HG03378 (cell line): ENCODE data around the gene CLEC4M.
"Not testable (repeated sequence)": the region's sequence is repeated elsewhere in the genome, so short reads cannot be mapped to it uniquely, and the experiment has no call there.

Experiments
- ATAC-seq: cut with Tn5 transposase; IDR thresholded peaks from one replicate; pipeline ENCODE4 v1.9.1; 2021; ENCODE audit warnings: mild to moderate bottlenecking, moderate library complexity; ENCODE audit not compliant: unreplicated experiment

CLEC4M gene

DNA sequence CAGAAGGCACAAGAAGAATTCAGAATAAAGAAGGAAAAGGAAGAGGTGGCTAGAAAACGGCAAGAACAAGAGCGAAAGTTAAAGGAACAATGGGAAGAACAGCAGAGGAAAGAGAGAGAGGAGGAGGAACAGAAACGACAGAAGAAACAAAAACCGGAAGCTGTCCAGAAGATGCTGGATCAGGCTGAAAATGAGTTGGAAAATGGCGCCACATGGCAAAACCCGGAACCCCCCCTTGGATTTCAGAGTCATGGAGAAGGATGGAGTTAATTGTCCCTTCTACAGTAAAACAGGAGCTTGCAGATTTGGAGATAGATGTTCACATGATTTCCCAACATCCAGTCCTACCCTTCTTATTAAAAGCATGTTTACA is 22.4 kb upstream of the CLEC4M start:
- no peak for ATAC-seq

DNA sequence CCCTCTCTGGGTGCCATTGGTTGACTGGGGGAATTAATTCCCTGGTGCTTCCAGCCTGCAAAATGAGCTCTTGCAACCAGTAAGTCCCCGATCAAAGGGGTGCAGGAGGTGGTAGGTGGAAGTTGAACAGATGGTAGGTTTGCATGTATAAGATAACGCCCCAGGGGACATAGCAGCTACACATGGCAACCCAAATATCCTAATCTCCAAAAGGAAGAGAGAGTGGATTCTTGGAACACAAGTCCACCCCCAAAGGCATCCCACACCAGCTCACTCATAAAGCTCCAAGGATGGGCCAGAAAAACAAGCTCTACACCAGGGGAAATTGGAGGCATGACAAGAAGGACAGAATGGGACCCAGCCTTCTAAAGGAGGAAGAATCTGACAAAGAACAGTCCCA is 20.5 kb upstream of the CLEC4M start:
- no peak for ATAC-seq

DNA sequence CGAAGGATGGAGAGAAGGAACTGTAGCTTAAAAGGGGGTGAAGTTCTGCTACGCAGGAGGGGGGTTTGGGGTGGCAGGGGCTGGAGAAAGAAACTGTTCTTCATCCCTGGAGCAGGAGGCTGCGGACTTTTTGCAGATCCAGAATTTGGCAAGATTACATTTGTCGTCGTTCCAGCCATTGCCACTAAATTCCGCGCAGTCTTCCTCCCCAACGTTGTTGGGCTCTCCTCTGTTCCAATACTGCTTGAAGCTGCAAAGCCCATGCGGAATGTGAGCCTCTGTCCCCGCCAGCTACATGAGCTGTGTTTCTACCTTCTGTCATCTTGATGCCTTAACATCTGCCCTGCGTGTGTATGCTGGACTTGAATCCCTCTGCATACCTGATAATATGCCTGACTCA is 20.1 kb upstream of the CLEC4M start:
- ATAC-seq, result no peak

DNA sequence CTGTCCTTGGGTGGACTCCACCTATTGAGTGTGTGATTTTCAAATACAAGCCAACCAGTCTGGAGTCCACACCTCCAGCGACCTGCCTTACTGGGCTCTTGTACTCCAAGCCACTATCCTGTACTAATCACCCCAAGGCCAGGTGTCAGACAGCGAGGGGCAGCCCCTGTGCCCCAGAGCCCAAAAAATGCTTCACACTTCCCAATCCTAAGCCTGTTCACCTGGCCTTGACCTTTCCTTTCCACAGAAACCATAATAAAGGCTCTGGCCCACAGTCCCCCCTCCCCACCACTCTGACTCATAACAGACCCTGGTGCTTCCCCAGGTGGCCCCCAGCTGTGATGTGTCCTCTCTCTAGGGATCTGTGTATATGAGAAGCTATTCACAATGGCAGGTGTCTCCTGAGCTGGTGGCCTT is 19.6 kb upstream of the CLEC4M start:
- no peak for ATAC-seq

DNA sequence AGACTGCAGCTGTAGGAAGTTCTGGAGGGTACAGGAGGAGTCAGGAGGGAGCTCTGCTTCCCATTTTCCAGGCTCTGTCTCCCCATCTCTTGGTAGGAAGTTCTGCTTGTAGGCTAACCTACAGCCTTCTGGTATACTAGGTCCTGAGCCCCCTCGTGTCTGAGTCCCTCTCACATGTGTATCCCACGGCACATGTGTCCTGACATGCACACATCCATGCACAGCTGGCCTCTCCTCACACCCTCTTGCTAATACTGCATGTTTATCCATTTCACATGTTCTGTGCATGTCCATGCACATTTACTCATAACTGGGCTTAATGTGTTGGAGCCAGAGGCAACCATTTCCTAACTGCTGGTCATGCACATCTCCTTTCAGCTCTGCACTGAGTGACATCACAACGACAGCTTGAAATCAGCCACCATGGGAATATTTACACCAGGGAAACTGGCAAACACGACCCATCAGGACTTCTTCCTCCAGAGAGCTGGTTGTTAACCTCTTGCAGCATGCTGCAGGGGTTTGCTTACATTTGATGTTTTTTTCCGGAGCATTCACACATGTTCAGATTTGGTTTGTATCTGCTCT is 18.8 kb upstream of the CLEC4M start:
- ATAC-seq, result no peak

DNA sequence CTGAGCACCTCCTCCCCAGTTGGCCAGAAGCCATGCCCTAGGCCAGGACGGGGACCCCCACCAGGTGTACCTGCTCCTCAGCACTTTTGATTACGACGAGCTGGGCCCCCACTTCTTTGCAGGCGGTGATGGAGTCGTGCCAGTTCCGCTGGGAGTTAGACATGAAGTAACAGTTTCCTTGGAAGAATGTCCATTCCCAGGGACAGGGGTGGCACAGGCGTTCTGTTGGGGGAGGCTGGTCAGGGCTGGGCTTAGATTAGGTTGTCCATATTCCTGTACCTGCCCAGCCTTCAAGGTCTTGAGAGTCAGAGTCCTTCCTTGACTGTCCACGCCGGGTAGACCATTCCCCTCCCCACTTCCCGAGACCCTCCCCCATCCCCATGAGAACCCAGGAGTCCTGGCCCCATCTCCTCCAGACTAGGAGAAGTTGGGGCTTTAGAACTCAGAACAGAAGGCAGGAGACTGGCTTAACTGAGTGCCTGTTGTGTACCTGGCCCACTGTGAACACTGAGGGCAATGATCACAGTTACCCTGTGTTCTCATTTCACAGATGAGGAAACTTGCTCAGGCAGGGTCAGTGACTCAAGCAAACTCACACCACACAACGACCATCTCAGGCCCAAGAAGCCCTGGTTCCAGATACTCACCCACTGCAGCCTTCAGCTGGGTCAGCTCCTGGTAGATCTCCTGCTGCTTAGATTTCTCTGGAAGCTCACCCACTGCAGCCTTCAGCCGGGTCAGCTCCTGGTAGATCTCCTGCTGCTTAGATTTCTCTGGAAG is 18.0 kb upstream of the CLEC4M start:
- ATAC-seq, result no peak

DNA sequence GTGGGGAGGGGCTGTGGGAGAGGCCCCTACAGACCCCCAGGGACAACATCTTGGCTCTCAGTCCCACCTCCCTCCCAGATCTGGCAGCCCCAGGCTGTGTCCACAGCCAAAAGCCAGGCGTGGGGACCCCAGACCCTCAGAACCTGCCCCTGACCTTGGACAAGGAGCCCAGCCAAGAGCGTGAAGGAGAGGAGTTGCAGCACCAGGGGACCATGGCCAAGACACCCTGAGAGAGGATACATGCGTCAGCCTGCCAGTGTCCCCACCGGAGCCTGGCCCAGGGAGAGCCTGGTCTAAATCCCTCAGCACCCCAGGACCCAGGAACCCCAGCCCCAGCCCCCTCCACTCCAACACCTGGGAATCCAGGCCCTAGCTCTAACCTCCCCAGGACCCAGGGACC is 16.7 kb upstream of the CLEC4M start:
- ATAC-seq, result not testable (repeated sequence)

DNA sequence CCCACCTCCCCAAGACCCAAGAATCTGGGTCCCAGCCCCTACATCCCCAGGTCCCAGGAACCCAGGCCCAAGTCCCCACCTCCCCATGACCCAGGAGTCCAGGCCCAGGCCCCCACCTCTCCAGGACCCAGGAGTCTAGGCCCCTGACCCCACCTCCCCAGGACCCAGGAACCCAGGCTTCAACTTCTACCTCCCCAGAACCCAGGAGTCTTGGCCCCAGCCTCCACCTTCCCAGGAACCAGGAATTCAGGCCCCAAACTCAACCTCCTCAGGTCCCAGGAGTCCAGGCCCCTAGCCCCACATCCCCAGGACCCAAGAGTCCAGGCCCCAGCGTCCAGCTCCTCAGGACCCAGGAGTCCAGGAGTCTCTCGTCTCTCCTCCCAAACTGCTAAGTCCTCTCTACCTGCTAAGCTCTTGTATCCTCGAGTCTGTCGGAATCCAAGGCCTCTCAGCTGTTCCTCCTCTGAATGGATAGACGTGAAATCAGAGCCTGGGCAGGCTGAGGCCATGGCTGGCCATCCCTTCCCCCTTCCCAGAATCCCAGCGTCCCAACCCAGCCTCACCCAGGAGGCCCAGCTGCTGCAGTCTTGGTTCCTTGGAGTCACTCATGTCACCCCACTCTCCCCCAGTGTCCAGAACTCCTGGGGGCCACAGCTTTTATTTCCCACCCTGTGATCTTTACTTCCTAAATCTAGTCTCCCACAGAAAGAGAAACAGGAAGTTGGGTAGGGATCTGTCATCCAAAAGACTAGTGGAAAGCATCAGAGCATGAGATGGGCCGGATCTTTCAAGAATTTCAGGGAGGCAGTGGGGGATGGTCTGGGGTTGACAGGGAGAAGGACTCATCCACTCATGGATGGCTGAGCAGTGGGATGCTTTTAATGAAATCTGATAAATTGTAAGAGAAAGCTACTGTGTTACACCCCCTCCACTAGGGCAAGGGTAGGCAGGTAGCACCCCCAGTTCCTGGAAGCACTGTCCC is 15.8 kb upstream of the CLEC4M start, which contains the start of gene CD209:
Gene CD209 (minus strand): TSS at position 632 of the 982 bp plus-strand sequence. CDS start 23 bp downstream, at position 609.
- ATAC-seq, result no peak

DNA sequence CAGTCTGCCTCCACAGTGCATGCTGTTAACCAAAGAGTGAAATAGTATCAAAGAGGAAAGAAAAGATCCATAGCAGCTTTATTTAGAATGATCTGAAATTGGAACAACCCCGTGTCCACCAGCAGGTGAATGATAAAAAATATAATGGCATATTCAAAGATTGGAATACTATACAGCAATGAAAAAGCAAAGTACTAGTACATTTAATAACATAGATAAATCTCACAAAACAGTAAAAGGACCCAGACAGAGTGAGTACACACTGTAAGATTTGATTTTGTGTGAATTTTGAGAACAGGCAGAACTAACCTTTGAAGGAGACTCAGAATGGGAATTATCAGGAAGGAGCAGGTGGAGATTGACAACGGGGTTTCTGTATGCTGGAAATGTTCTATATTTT is 14.9 kb upstream of the CLEC4M start:
- ATAC-seq, result no peak

DNA sequence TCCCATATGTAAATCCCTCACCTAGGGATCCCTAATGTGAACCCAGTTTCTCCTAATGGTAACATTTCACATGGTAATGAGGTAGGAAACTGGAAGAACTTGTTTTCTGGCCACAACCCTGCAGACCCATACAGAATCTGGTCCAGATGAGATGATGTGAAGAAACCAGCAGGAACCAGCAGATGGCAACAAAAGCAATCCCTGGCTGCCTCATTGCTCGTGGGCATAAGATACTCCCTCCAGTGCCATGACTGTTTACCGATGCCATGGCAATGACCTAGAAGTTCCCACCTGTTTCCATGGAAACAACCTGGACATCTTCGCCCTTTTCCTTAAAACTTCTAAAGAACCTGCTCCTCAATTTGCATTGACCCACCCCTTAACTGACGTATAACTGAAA is 14.3 kb upstream of the CLEC4M start:
- no peak for ATAC-seq

DNA sequence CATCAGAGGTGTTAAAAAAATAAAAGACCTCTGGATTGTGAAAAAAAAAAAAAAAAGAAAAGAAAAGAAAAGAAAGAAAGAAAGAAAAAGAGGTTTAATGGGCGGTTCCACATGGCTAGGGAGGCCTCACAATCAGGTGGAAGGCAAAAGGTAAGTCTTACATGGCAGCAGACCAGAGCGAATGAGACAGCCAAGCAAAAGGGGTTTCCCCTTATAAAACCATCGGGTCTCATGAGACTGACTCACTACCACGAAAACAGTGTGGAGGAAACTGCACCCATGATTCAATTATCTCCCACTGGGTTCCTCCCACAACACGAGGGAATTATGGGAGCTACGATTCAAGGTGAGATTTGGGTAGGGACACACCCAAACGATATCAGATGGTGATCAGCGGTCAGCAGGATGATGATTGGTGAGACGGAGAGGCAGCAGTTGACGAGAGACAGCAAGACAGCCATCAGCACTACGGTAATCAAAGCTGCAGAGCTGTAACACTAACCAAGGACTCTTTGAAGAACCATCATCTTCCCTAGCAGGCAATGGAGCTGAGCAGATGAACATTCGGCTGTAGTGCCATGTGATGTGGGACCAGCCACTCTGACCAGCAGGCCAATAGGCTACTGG is 11.8 kb upstream of the CLEC4M start:
- ATAC-seq, result no peak

DNA sequence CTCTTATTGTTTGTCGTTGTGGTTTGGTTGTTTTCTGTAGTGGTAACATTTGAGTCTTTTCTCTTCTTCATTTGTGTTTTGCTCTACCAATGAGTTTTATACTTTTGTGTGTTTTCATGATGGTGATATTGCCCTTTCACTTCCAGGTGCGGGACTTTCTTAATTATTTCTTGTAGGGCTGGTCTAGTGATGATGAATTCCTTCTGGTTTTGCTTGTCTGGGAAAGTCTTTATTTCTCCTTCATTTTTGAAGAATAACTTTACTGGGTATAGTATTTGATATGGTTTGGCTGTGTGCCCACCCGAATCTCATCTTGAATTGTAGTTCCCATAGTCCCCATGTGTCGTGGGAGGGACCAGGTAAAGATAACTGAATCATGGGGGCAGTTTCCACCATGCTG is 6.8 kb upstream of the CLEC4M start:
- ATAC-seq, result no peak

DNA sequence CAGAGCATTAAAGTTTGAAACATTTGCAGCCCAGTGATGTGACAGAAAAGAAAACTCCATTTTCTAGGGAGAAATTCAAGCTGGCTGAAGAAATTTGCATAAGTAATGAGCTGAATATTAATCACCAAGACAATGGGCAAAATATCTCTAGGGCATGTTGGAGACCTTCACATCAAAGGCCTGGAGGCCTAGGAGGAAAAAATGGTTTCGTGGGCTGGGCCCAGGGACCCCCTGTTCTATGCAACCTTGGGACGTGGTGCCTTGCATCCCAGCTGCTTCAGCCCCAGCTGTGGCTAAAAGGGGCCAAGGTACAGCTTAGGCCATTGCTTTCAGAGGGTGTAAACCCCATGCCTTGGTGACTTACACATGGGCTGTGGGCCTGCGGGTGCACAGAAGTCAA is 5.7 kb upstream of the CLEC4M start:
- no peak for ATAC-seq

DNA sequence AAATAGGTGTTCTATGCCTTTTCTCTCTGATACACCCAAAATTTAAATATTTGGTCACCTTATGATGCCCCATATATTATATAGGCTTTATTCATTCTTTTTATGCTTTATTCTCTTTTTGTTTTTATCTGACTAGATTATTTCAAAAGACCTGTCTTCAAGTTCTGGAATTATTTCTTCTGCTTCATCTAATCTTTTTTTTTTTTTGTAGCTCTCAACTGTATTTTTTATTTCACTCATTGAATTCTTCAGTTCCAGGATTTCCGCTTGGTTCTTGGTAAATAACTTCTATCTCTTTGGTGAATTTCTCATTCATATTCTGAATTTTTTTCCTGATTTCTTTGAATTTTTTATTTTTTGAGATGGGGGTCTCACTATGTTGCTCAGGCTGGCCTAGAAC is 3.9 kb upstream of the CLEC4M start:
- ATAC-seq, result no peak

DNA sequence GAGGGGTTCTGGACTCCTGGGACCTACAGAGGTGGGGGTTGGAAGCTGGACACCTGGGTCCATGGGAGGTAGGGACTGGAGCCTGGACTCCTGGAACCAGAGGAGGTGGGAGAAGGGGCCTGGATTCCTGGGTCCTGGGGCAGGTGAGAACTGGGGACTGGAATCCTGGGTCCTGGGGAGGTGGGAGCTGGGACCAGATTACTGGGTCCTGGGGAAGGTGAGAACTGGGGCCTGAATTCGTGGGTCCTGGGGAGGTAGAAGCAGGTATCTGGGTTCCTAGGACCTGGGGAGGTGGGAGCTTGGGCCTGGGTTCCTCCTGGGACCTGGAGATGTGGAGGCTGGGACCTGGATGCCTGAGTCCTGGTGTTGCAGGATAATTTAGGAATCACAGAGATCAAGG is 653 bp downstream of the CLEC4M start:
- ATAC-seq, result no peak

DNA sequence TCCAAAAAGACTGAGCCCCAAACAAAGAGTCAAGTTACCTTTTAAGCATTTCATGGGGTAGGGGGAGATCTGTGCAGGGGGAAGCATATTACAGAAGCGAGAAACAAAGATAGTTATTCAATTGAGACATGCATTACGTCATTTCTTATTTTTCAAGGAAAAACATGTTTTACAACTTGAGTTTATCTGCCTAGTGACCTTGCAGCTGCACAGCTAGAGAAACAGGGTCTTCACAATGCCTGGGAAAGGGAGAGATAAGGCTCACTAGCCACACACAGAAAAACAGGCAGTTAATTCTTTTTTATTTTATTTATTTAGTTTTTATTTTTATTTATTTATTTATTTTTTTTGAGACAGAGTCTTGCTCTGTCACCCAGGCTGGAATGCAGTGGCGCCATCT is 1.1 kb downstream of the CLEC4M start:
- not testable (repeated sequence) for ATAC-seq

DNA sequence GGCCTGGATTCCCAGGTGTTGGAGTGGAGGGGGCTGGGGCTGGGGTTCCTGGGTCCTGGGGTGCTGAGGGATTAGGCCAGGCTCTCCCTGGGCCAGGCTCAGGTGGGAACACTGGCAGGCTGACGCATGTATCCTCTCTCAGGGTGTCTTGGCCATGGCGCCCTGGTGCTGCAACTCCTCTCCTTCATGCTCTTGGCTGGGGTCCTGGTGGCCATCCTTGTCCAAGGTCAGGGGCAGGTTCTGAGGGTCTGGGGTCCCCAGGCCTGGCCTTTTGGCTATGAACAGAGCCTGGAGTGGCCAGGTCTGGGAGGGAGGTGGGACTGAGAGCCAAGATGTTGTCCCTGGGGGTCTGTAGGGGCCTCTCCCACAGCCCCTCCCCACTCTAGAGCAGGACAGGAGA is 2.0 kb downstream of the CLEC4M start:
- ATAC-seq, result not testable (repeated sequence)

DNA sequence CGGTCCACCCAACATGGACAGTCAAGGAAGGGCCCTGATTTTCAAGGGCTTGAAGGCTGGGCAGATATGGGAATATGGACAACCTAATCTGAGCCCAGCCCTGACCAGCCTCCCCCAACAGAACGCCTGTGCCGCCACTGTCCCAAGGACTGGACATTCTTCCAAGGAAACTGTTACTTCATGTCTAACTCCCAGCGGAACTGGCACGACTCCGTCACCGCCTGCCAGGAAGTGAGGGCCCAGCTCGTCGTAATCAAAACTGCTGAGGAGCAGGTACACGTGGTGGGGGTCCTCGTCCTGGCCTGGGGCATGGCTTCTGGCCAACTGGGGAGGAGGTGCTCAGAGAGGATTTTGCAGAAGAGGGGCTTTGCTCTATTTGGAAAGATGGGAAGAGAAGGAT is 3.5 kb downstream of the CLEC4M start:
- no peak for ATAC-seq

DNA sequence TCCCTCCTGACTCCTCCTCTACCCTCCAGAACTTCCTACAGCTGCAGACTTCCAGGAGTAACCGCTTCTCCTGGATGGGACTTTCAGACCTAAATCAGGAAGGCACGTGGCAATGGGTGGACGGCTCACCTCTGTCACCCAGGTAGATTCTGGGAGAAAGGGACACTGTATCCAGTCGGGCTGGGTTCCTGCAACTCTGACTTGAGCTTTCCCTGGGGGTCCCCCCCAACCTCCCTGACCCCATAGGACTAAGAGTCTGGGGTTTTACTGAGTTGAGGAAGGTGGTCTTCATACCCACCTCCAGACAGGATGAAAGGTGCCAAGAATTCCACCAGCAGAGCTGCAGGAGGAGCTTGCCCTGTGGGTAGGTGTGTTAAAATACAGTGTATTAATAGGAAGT is 4.4 kb downstream of the CLEC4M start:
- ATAC-seq, result no peak

DNA sequence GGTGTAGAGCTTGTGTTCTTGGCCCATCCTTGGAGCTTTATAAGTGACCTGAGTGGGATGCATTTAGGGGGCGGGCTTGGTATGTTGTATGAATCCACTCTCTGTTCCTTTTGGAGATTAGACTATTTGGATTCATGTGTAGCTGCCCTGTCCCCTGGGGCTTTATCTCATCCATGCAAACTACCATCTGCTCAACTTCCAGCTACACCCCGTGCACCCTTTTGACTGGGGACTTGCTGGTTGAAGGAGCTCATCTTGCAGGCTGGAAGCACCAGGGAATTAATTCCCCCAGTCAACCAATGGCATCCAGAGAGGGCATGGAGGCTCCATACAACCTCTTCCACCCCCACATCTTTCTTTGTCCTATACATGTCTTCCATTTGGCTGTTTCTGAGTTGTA is 6.1 kb downstream of the CLEC4M start:
- ATAC-seq, result no peak

DNA sequence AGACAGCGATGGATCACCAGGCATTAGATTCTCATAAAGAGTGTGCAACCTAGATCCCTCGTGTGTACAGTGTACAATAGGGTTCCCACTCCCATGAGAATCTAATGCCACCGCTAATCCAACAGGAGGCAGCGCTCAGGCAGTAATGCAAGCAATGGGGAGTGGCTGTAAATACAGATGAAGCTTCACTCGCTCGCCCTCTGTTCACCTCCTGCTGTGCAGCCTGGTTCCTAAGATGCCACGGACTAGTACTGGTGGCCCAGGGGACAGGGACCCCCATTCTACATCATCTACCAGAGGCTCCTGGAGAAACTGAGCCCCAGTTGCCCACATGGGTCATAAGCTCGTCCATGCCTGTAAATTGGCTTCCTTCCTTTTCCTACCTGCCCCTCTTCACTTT is 8.0 kb downstream of the CLEC4M start:
- ATAC-seq, result no peak
